Endothelial cell (in vitro differentiated cells): ENCODE data around the gene BCKDHB. TPM values are rescaled to one million over a fixed set of nuclear protein-coding genes. Genes with fewer than 3 reads are reported as not detected.

Experiments used
- DNase-seq: peaks from one replicate; pipeline ENCODE4 v3.0.0; 2021; ENCODE audit warnings: low spot score
- H3K27ac Mint-ChIP-seq: one replicate; pipeline ENCODE4 v1.8.0; 2021; ENCODE audit warnings: mixed read lengths, inconsistent platforms; ENCODE audit not compliant: unreplicated experiment
- H3K27me3 Mint-ChIP-seq: one replicate; pipeline ENCODE4 v1.8.0; 2021; ENCODE audit warnings: mild to moderate bottlenecking, moderate library complexity, mixed read lengths, inconsistent platforms; ENCODE audit not compliant: unreplicated experiment
- H3K36me3 Mint-ChIP-seq: one replicate; pipeline ENCODE4 v1.8.0; 2021; ENCODE audit warnings: mild to moderate bottlenecking, low read depth, mixed read lengths, inconsistent platforms; ENCODE audit not compliant: unreplicated experiment
- H3K4me1 Mint-ChIP-seq: one replicate; pipeline ENCODE4 v1.8.0; 2021; ENCODE audit warnings: mild to moderate bottlenecking, mixed read lengths, inconsistent platforms; ENCODE audit not compliant: unreplicated experiment
- H3K4me3 Mint-ChIP-seq: one replicate; pipeline ENCODE4 v1.8.0; 2021; ENCODE audit warnings: mild to moderate bottlenecking, mixed read lengths, inconsistent platforms; ENCODE audit not compliant: unreplicated experiment
- H3K9me3 Mint-ChIP-seq: one replicate; pipeline ENCODE4 v1.8.0; 2021; ENCODE audit warnings: mixed read lengths, inconsistent platforms; ENCODE audit not compliant: unreplicated experiment
- total RNA-seq: library from RNA; stranded (reverse); fragmentation: NEBNext Ultra II Directional; extraction: Animal tissue kit (Norgen Biotek cat#: 25700); gene quantifications from one replicate; pipeline ENCODE4 v1.2.1, GENCODE V29; 2021; ENCODE audit not compliant: unreplicated experiment
- TF ChIP-seq, protein P1 (sequence below): fragments of 200-600 bp; sonication (generic); IDR thresholded peaks from one replicate; pipeline ENCODE4 v1.5.0; 2021; ENCODE audit warnings: antibody characterized with exemption; ENCODE audit not compliant: unreplicated experiment

BCKDHB gene
- total RNA-seq, 1 donor from 2014 or later: 15.3 TPM

DNA sequence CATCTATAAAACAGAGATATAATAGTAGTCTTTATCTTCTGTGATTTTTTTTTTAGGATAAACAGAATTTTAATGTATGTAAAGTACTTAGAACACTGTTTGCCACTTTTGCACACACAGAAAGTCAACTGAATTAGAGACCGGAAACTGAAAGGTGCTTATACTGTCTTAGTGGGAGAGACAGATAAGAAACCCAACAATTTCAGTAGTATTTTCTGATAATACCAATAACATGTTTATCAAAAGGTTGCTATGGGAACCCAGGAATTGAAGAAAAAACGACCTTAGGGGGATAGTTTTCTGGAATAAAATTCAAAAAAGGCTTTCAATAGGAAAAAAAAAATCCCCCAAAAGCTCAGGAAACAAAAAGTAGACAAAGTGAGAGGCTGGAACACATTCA lies 138.6 kb downstream of the BCKDHB start:
- DNase-seq: no peak
- Mint-ChIP-seq H3K4me3 (no peak overlapping the region), H3K27ac (no peak overlapping the region), H3K9me3 (no peaks in the 10 kb centered on the region), H3K27me3 (no peaks in the 10 kb centered on the region), H3K4me1 (no peaks in the 10 kb centered on the region), H3K36me3 (no peaks in the 10 kb centered on the region)
- TF ChIP-seq, protein P1, sequence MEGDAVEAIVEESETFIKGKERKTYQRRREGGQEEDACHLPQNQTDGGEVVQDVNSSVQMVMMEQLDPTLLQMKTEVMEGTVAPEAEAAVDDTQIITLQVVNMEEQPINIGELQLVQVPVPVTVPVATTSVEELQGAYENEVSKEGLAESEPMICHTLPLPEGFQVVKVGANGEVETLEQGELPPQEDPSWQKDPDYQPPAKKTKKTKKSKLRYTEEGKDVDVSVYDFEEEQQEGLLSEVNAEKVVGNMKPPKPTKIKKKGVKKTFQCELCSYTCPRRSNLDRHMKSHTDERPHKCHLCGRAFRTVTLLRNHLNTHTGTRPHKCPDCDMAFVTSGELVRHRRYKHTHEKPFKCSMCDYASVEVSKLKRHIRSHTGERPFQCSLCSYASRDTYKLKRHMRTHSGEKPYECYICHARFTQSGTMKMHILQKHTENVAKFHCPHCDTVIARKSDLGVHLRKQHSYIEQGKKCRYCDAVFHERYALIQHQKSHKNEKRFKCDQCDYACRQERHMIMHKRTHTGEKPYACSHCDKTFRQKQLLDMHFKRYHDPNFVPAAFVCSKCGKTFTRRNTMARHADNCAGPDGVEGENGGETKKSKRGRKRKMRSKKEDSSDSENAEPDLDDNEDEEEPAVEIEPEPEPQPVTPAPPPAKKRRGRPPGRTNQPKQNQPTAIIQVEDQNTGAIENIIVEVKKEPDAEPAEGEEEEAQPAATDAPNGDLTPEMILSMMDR: no peak

DNA sequence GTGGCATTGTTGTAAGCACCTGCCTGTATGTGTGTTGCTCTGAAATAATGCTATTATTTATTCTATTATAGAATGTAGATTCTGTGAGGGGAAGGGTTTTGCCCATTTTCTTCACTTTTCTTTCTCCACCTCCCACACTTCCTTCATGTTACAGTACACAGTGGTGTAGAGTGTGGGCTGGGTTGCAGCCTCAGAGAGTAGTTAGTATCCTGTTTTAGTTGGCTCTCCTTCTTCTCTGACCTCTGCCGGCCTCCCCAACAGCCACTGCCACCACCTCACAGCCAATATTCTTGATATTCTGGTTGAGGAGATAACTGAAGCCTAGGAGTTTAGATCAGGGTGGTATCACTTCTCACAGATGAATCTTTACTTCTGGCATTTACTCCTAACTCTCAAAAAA lies 143.4 kb downstream of the BCKDHB start:
- DNase-seq: no peak
- TF ChIP-seq, protein P1: no peak

DNA sequence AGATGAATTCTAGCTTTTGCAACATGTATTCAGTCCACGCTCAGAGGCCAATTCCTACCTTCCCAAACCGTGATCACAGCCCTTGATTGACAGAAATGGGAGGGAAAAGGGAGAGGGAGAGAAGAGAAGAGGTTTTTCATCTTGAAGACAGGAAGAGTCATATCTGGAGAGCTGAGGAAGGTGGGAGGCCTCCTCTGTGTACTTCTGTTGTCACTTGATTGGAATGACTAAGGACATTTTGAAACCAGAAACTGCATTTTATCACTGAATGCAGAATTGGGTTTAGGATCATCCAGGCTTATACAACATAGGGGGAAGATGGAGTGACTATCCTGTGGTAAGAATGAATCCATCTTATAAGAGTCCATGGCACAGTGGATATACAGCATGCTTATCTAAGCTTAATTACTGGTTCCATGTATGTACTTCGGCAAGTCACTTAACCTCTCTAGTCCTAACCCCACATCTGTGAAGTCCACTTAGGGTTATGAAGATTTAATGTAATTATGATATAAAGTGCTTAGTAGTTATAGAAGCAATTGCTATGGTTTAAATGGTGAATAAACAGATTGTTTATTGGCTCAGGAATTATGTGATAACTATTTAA lies 144.0 kb downstream of the BCKDHB start:
- TF ChIP-seq, protein P1: no peak
- DNase-seq: no peak
- Mint-ChIP-seq H3K27me3 (peaks cover 2% of the 10 kb centered on the region), H3K27ac (no peak overlapping the region), H3K9me3 (no peaks in the 10 kb centered on the region), H3K4me3 (no peak overlapping the region), H3K36me3 (no peaks in the 10 kb centered on the region), H3K4me1 (peaks cover 6% of the 10 kb centered on the region)

More for the DNA sequence above, 143.4 kb downstream of the BCKDHB start:
- Mint-ChIP-seq H3K4me1 (peaks cover 6% of the 10 kb centered on the region), H3K36me3 (no peaks in the 10 kb centered on the region), H3K27me3 (peaks cover 2% of the 10 kb centered on the region), H3K4me3 (no peak overlapping the region), H3K9me3 (no peaks in the 10 kb centered on the region), H3K27ac (no peak overlapping the region)

DNA sequence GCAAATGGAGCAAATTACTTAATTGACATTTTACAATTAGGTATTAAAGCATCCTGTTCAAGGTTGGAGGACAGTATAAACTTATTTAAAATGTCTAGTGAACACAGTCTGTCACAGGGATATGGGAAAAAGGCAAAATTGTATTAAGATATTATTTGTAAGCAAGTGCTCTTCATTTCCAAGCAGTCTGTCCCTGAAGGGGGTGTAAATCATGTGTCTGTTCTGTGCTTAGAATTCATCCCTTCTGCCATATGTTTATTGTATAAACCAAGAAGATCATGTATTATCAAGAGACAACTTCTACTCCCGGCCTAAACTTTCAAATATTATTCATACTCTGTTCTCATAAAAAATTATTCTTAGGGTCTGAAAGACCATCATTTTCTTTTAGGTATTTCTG lies 144.8 kb downstream of the BCKDHB start:
- no peak for DNase-seq
- TF ChIP-seq, protein P1: no peak
- H3K9me3 Mint-ChIP-seq: no peaks in the 10 kb centered on the region
- H3K4me3 Mint-ChIP-seq: no peak overlapping the region
- no peaks in the 10 kb centered on the region for H3K36me3 Mint-ChIP-seq
- H3K27me3 Mint-ChIP-seq: peaks cover 2% of the 10 kb centered on the region
- no peak overlapping the region for H3K27ac Mint-ChIP-seq
- peaks cover 6% of the 10 kb centered on the region for H3K4me1 Mint-ChIP-seq

DNA sequence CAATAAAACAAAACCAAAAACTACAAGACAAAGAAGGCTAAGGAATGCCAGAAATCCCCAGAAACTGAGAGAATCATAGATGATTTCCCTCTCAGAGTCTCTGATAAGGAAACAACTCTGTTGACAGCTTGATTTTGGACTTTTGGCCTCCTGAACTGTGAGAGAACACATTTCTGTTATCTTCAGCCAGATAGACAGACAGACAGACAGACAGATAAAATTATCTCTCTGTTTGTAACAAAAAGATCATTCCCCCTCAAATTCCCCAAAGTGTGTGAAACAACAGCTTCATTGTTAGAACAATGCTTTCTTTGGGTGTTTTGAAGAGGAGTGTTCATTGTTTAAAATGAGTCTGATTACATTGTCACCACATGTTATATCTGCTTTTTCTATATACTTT lies 148.2 kb downstream of the BCKDHB start:
- Mint-ChIP-seq H3K4me1 (peaks cover 6% of the 10 kb centered on the region), H3K36me3 (no peaks in the 10 kb centered on the region), H3K4me3 (no peak overlapping the region), H3K9me3 (no peaks in the 10 kb centered on the region), H3K27me3 (peaks cover 2% of the 10 kb centered on the region), H3K27ac (no peak overlapping the region)
- TF ChIP-seq, protein P1: no peak
- no peak for DNase-seq
